HG02970 (cell line): ENCODE measurements around the gene ANKRD36.
A peak's percentile ranks its signal among the peaks of the same experiment; 100 is the strongest.
"Not testable (repeated sequence)": the region's sequence is repeated elsewhere in the genome, so short reads cannot be mapped to it uniquely, and the experiment has no call there.

Source experiments
- ATAC-seq: cut with Tn5 transposase; IDR thresholded peaks from one replicate; pipeline ENCODE4 v1.9.1; 2021; ENCODE audit warnings: mild to moderate bottlenecking, moderate library complexity, moderate number of reproducible peaks; ENCODE audit not compliant: unreplicated experiment, low FRiP score

ANKRD36 gene

GRCh38 chr2:97112320-97113049 is 468 bp upstream of the ANKRD36 start:
- ATAC-seq, result peak; percentile 64

DNA sequence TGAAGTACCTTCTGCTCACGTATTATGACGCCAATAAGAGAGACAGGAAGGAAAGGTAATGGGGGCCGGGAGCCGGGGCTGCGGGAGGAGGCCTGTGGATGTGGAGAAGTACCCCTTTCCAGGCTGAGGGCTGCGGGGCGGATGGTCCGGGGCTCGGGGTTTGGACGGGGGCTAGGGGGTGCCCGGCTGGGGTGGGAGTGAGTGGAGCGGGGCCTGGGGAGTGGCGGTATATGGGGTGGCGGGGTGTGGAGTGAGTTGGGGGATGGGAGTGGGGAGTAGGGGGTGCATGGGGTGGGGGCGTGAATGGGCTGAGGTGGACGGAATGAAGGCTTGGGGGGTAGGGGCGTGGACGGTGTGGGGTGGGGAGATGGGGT is 916 bp downstream of the ANKRD36 start:
- not testable (repeated sequence) for ATAC-seq

GRCh38 chr2:97129090-97129489 is 16.1 kb downstream of the ANKRD36 start:
- ATAC-seq, result not testable (repeated sequence)

- not testable (repeated sequence) for ATAC-seq
Observed at GRCh38 chr2:97144016-97144415, 31.1 kb downstream of the ANKRD36 start.

DNA sequence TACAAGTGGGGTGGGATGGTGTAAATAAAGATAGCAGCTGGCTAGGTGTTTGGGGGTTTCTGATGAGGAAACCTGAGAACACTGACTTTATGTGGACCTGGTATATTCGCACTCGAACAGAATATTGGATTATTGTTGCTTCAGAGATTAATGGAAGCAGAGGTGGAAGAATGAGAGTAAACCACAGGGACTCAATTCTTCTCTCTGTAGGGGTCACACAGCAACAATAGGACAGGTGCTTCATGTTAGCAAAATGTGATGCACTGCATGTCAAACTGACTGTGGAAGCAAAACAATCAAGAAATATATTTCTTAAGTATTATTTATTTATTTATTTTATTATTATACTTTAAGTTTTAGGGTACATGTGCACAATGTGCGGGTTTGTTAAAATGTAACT is 53.6 kb downstream of the ANKRD36 start:
- ATAC-seq, result not testable (repeated sequence)

DNA sequence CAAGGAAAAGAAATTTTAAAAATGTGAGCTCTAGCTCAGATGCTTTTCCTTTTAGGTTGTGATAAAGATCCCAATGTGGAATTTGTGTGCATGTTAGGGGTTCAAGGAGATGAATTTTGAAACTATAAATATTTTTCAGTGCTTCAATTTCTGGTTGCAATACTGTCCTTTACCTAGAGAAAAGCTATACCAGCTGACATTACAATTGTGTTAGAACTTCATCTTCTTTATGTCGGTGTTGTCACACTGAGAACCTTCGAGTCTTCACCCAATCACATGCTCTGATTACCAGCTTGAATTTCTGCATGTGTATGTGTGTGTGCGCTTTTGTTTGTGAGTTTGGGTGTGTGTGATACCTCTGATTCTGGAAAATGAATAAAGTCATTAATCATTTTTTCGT is 55.0 kb downstream of the ANKRD36 start:
- not testable (repeated sequence) for ATAC-seq

GRCh38 chr2:97168583-97168982 is 55.6 kb downstream of the ANKRD36 start:
- ATAC-seq, result not testable (repeated sequence)

- ATAC-seq, result not testable (repeated sequence)
Observed at GRCh38 chr2:97180391-97180790, 67.4 kb downstream of the ANKRD36 start.

GRCh38 chr2:97195349-97195748 is 82.4 kb downstream of the ANKRD36 start:
- not testable (repeated sequence) for ATAC-seq

DNA sequence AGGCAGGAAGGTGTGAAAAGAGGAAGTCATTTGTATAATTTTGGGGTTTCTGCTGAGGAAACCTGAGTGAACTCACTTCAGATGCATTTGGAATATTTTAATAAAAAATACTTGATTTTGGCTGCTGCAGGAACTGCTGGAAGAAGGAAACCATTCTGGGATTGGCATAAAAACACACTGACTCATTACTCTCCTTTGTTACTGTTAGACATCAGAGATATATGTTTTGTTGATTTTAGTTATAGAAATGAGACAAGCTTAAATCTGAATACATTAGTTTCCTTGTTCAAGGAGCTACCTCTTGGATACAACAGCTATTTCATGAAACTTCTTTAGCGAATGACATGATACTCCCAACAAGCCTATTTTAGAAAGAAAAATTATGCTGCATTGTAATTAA is 84.3 kb downstream of the ANKRD36 start:
- ATAC-seq, result not testable (repeated sequence)

GRCh38 chr2:97200887-97201286 is 87.9 kb downstream of the ANKRD36 start:
- ATAC-seq, result not testable (repeated sequence)

GRCh38 chr2:97202643-97203250 is 89.8 kb downstream of the ANKRD36 start:
- not testable (repeated sequence) for ATAC-seq

- ATAC-seq, result no peak
Observed at GRCh38 chr2:97210325-97210724, 97.4 kb downstream of the ANKRD36 start.

DNA sequence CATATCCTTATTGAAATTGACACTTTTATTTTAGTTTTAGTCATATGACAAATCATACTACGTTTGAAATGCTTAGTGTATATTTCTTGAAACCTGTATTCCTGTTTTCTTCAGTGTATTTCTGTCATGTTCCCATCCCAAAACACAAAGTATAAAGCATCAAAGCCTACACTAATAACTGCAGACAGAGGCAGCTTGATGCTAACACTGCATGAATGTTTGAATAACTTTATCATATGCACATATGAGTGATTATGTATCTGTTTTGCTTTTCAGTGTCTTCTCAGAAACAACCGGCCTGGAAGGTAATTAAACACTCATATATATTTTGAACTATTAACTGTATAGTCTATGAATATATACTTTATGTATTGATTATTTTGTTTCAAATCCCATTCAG is 102.1 kb downstream of the ANKRD36 start:
- ATAC-seq, result not testable (repeated sequence)

- not testable (repeated sequence) for ATAC-seq
Observed at GRCh38 chr2:97230848-97231585, 118.1 kb downstream of the ANKRD36 start.

- ATAC-seq, result not testable (repeated sequence)
Observed at GRCh38 chr2:97232981-97233380, 120.0 kb downstream of the ANKRD36 start.

DNA sequence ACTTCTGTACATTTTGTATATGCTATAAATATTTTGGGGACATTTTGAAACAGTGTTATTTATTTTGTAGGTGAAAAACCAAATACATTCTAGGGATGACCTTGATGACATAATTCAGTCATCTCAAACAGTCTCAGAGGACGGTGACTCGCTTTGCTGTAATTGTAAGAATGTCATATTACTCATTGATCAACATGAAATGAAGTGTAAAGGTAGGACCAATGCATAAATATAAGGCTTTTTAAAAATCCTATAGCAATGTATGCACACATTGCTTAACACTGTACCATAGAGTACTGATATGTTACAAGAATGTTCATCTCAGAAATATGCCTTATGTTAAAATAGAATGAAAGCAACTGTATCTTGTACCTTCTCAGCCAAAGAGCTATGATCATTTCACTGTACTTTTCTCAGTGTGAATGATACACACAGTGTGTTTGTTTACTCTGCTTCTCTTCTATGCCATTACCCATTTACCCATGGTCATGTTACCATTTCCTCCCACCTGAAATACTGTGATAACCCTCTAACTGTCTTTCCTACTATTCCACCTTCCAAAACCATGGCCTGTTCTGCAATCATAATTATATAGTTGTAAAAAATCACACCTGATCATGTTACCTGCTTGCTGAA is 120.8 kb downstream of the ANKRD36 start:
- ATAC-seq, result not testable (repeated sequence)

DNA sequence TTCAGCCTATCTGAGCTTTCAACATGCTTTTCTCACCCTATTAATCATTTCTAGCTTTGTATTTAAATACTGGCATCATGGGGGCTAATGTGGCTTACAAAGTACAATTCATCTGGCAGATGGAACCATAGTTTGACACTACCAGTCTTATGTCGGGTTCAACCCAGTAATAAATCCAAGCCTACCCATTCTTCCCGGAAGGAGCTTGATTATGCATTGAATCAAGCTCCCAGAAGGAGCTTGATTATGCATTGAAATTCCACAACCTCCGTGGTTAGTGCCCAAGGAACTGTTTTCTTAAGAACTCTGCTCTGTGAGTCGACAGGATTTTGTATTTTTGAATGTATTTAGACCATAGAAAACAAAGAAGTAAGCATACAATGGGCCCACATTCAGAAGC is 148.2 kb downstream of the ANKRD36 start:
- ATAC-seq, result not testable (repeated sequence)

- not testable (repeated sequence) for ATAC-seq
Observed at GRCh38 chr2:97266449-97266848, 153.5 kb downstream of the ANKRD36 start.

GRCh38 chr2:97267411-97268074 is 154.6 kb downstream of the ANKRD36 start:
- no peak for ATAC-seq
